Panc1 (cell line): ENCODE data around the gene ECEL1. TPM values are rescaled to one million over a fixed set of nuclear protein-coding genes. Genes with fewer than 3 reads are reported as not detected.

Experiments used
- ATAC-seq: fragments of 200-7000 bp; cut with Tn5 transposase; 2 replicates; pipeline ENCODE4 v1.9.1; 2020; ENCODE audit warnings: mild to moderate bottlenecking, moderate library complexity
- BruUV-seq: library from RNA; stranded (reverse); fragments of 400-500 nt; replicated peaks from 2 replicates; lab custom pipeline; 2021; lab: Mats Ljungman, UMichigan
- CTCF ChIA-PET: fragments of 300-600 bp; sonication (Branson Sonifier 250); formaldehyde crosslinking; loops from one replicate; lab custom pipeline; 2022; ENCODE audit warnings: antibody characterized with exemption; lab: Charles Lee
- POLR2A ChIA-PET: fragments of 300-600 bp; sonication (Branson Sonifier 250); formaldehyde crosslinking; loops from one replicate; lab custom pipeline; 2022; ENCODE audit warnings: antibody characterized with exemption; lab: Charles Lee
- DNase-seq: peaks from one replicate; pipeline ENCODE4 v3.0.0-alpha.2; 2010; ENCODE audit warnings: low read depth, low spot score
- H3K27ac ChIP-seq: 2 replicates; pipeline ENCODE4 v1.5.1; 2011; ENCODE audit warnings: mild to moderate bottlenecking, low read length, inconsistent platforms
- H3K27me3 ChIP-seq: fragments of 200-500 bp; sonication (Bioruptor generic); 2 replicates; pipeline ENCODE4 v1.6.0; 2014; ENCODE audit warnings: low read length, inconsistent platforms; ENCODE audit not compliant: control insufficient read depth, insufficient read depth
- H3K36me3 ChIP-seq: fragments of 200-500 bp; sonication (Bioruptor generic); 2 replicates; pipeline ENCODE4 v1.5.1; 2014; ENCODE audit warnings: inconsistent platforms, mild to moderate bottlenecking, low read length, moderate library complexity; ENCODE audit not compliant: control insufficient read depth, insufficient read depth
- H3K4me1 ChIP-seq: 2 replicates; pipeline ENCODE4 v1.5.1; 2011; ENCODE audit warnings: inconsistent platforms, mild to moderate bottlenecking, low read length, moderate library complexity; ENCODE audit not compliant: control insufficient read depth, insufficient read depth
- H3K4me3 ChIP-seq, 2 experiments: 2 replicates each; pipeline ENCODE4 v1.5.1; 2011 to 2012; ENCODE audit warnings: low read depth in 2 of 2, low read length in 2 of 2, mild to moderate bottlenecking in 2 of 2, inconsistent platforms in 1 of 2, moderate library complexity in 1 of 2
- H3K9me3 ChIP-seq: fragments of 200-500 bp; sonication (Bioruptor generic); 2 replicates; pipeline ENCODE4 v1.5.1; 2014; ENCODE audit warnings: low read depth, mild to moderate bottlenecking, inconsistent platforms, low read length, moderate library complexity; ENCODE audit not compliant: control insufficient read depth, insufficient read depth
- CTCF ChIP-seq: fragments of 450-650 bp; IDR thresholded peaks from 2 replicates; pipeline ENCODE4 v1.5.1; 2017; ENCODE audit warnings: mild to moderate bottlenecking
- POLR2AphosphoS5 ChIP-seq: IDR thresholded peaks from 2 replicates; pipeline ENCODE4 v1.6.1; 2012; ENCODE audit warnings: mild to moderate bottlenecking, low read depth, low read length, moderate library complexity
- REST ChIP-seq, 2 experiments: IDR thresholded peaks; 2 replicates each; pipeline ENCODE4 v1.6.1; 2011 to 2012; ENCODE audit warnings: low read depth in 2 of 2, control low read depth in 1 of 2, low read length in 1 of 2, mild to moderate bottlenecking in 1 of 2, moderate library complexity in 1 of 2; ENCODE audit not compliant: insufficient read depth in 1 of 2
- SIN3A ChIP-seq: IDR thresholded peaks from 2 replicates; pipeline ENCODE4 v1.6.1; 2012; ENCODE audit warnings: low read depth, mild to moderate bottlenecking, low read length, moderate library complexity, borderline replicate concordance; ENCODE audit not compliant: insufficient read depth
- TCF7L2 ChIP-seq: IDR thresholded peaks from 2 replicates; pipeline ENCODE4 v1.6.1; 2011; ENCODE audit warnings: mild to moderate bottlenecking, low read depth, low read length, inconsistent platforms
- in situ Hi-C: cut with HindIII; loops from 2 replicates; pipeline ENCODE4 v1.10.0; 2016; ENCODE audit warnings: low sequenced_read_pairs, low pct_unique_long_range_greater_than_20kb
- intact Hi-C: fragments of 100-400 bp; cut with micrococcal nuclease; formaldehyde crosslinking; loops from one replicate; pipeline ENCODE4 v1.10.0; 2022; ENCODE audit not compliant: unreplicated experiment
- total RNA-seq: library from RNA; stranded (reverse); gene quantifications from one replicate; pipeline ENCODE4 v1.2.1, GENCODE V29; 2021; ENCODE audit not compliant: unreplicated experiment

Gene ECEL1
- total RNA-seq, 1 experiment from 2014 or later, result 2.9 TPM

DNA sequence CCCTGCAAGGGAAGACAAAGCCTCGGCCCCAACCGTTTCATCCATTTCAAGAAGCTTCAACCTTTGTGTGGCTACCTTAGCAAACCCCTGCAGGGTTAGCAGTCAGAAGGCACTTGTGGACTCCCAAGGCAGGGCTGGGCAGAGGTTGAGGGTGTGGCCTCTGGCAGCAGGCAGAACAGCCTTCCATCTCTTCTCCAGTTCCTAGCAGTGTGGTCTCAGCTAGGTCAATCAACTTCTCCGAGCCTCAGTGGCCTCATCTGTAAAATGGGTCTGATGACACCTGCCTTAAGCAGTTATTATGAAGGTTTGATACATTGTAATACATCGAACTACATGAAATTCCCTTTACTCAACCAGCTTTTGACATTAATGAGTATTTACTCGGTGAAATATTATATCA lies 25.7 kb upstream of the ECEL1 start:
- no peak for ATAC-seq
- ChIA-PET POLR2A (no interaction called here), CTCF (no interaction called here)
- in situ Hi-C loops, result no loop called here
- no TSS peak for BruUV-seq
- no peak overlapping the region for H3K4me3 ChIP-seq
- TF ChIP-seq POLR2AphosphoS5 (no peak), CTCF (no peak), TCF7L2 (no peak)
- DNase-seq, result no peak
- no peaks in the 10 kb centered on the region for H3K4me1 ChIP-seq
- intact Hi-C loops, result no loop called here
- H3K9me3 ChIP-seq, result no peaks in the 10 kb centered on the region
- no peaks in the 10 kb centered on the region for H3K27me3 ChIP-seq
- H3K36me3 ChIP-seq, result no peaks in the 10 kb centered on the region
- no peak overlapping the region for H3K27ac ChIP-seq

- Histone ChIP-seq H3K27me3 (no peaks in the 10 kb centered on the region), H3K36me3 (no peaks in the 10 kb centered on the region), H3K4me1 (no peaks in the 10 kb centered on the region), H3K9me3 (no peaks in the 10 kb centered on the region), H3K27ac (no peak overlapping the region), H3K4me3 (no peak overlapping the region)
- DNase-seq (no peak), ATAC-seq (no peak)
- POLR2A ChIA-PET, result no interaction called here
- in situ Hi-C loops, result no loop called here
- intact Hi-C loops, result no loop called here
- TF ChIP-seq SIN3A (no peak), REST (IDR thresholded peaks at IDR 0.05; ENCODE audit: insufficient read depth in 1 of 2, low read depth in 2 of 2, low read length in 1 of 2) (no peak), TCF7L2 (no peak), POLR2AphosphoS5 (no peak), CTCF (no peak)
- no TSS peak for BruUV-seq
- CTCF ChIA-PET, result interaction anchor here (0.6 kb wide), 1 partner anchor 211 kb away, joined by 5 read pairs; no protein-coding TSS in a partner anchor
These were observed 25.0 kb upstream of the ECEL1 start for GRCh38 chr2:232512602-232513001.
